Limb (tissue), 2 donors: ENCODE results near the gene STK32C.
"Not testable (repeated sequence)": the region's sequence is repeated elsewhere in the genome, so short reads cannot be mapped to it uniquely, and the experiment has no call there.

Experiments used
- DNase-seq, 2 donors: peaks; one replicate each; pipeline ENCODE4 v3.0.0-alpha.2; 2016; ENCODE audit errors: extremely low spot score in 2 of 2

STK32C gene

GRCh38 chr10:132302421-132303310, 5.1 kb downstream of the STK32C start:
- DNase-seq: peak in 1 of 2 donors; percentile 26

GRCh38 chr10:132301371-132302330, 6.1 kb downstream of the STK32C start:
- DNase-seq: peak in 1 of 2 donors; percentile 10

DNA sequence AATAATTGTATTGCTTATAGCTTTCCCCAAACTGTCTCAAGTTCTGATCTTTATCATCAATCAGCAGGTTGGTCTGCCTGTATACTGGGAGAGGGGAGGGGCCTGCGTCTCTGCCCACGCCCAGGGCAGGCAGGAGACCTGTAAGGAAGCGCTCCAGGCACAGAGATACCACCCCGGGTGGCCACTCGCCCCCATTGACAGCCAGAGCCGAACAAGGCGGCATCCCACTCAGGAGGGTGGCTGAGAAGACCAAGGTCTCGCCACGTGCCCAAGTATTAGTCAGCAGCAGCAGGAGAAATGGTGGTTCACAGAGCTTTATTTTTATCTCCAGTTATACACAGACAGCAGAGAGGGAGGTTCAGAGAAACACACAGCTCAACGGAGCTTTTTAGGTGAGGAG, 7.2 kb downstream of the STK32C start:
- no peak for DNase-seq

DNA sequence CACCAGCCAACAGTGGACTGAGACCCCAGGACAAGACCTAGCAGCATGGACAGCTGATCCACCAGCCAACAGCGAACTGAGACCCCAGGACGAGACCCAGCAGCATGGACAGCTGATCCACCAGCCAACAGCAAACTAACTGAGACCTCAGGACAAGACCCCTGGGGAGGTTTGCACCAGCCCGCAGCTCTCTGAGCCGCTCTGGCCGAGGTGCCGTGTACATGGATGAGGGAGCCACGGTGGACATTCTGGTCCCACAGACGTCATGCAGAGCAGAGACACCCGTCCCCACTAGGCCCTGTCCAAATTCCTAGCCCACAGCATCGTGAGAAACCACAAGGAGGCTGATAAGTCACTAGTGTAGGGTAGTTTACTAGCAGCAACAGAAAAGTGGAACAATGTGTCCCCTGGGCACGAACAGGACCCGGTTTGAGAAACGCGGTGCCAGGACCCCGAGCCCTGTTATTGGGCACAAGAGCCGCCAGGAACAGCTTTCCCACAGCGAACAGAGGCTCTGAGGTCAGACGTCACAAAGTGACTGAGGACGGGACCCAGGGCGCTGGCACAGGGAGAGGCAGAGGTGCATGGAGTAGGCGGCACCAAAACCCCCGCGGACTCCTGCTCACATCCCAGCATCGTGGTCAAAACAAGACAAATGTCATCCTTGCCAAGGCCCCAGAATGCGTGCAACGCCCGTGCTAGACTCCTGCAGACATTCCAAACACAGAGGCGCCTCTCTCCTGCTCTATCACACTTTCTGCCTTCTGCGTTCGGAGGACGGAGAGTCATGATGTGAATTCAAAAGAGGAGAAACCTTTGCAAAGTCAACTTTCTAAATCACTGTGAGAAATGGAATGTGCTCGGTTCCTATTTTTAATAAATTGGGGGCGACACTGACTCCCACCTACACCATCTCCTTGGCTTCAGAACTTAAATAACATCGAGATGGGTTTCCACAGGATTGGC, 8.1 kb downstream of the STK32C start:
- peak in 1 of 2 donors; percentile 19 for DNase-seq

- peak in 1 of 2 donors; percentile 34 for DNase-seq
Measured at GRCh38 chr10:132298038-132298881, 9.5 kb downstream of the STK32C start.

DNA sequence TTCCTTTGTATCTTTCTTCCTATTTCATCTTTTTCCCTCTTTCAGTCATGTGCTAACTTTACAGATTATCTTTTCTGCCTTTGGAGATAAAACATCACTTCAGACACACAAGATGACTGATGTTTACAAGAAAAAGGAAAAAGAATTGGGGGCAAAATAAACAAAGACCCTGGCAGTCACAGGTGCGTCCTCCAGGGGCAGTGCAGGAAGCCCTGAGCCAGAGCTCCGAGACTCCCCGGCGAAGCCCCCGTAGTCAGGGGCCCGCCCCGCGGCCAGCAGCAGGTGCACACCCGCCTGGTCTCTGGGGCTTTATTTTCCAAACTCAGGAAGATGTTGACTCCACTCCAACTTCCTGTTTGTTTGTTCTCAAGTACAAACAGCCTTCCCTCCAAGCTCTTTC, 10.2 kb downstream of the STK32C start:
- peak in 1 of 2 donors; percentile 43 for DNase-seq

DNA sequence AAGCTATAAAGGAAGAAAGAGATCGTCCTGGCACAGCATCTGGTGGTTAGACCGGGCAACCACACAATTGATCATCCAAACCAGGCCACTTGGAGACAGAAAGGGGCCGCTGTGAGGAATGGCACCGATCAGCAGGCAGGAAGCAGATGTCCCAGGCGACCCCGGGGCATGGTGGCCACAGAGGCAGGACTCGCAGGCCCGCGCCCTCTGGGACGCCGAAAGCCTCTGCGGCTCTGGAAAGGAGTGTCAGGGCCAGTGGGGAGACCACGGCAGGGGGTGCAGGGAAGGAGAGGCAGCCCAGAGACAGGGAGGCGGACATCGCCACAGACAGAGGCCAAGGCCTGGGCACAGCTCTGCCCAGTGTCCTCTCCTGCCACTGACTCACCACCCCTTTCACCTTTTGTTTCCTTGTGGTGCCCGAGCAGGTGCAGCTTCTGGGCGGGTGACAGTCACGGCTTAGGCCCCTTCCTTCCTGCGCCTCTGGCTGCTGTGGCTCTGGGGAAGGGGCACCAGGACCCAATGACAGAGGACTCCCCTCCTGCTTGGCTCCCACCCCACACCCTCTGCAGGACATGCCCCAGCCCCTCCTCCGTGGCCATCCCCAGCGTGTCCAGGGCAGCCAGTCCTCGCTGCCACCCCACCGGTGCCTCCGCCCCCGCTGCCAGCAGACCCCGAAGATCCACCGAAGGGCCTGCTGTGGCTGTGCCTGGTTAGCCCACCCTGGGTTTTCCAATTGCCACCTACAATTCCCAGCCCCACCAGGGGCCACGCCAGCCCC, 10.9 kb downstream of the STK32C start:
- DNase-seq: peak in 1 of 2 donors; percentile 25

DNA sequence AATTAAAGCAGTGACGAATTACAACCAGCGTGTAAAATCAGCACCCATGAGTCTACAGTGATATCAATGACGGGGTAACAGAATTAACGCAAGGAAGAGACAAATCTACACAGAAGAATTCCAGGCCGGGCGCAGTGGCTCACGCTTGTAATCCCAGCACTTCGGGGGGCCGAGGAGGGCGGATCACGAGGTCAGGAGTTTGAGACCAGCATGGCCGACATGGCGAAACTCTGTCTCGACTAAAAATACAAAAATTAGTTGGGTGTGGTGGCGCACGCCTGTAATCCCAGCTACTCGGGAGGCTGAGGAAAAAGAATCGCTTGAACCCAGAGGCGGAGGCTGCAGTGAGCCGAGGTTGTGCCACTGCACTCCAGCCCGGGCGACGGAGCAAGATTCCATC, 12.3 kb downstream of the STK32C start:
- not testable (repeated sequence) for DNase-seq

- DNase-seq: peak in 1 of 2 donors; percentile 48
Measured at GRCh38 chr10:132294561-132295318, 13.0 kb downstream of the STK32C start.

DNA sequence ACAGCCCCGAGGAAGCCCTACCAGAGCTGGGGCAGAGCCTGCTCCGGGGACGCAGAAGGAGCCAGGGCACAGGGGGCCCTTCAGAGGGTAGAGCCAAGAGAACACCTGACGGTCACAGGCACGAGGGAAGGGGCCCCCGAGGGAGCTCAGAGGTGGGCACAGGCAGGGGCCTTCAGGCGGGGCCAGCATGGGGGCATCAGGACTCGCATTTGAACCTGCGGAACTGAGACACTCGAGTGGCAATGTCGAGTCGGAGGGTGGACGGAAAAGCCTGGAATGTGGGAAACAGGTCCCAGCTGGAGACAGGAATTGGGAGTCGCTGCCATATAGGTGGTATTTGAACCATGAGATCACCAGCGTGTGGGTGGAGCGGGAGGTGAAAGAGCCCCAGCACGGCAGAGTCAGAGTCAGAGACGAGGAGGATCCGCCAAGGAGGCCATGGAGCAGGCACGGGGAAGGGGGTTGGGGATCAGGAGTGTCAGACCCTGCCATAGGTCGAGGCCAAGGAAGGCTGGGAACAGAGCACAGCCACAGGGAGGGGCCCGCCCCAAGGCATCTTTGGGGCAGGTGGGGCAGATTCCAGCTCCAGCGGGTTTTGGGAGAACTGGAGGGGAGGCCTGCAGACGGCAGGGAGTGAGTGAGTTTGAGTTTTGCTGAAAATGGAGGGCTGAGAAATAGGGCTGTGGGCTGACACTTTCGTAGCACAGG, 13.8 kb downstream of the STK32C start:
- DNase-seq: peak in 1 of 2 donors; percentile 21

DNA sequence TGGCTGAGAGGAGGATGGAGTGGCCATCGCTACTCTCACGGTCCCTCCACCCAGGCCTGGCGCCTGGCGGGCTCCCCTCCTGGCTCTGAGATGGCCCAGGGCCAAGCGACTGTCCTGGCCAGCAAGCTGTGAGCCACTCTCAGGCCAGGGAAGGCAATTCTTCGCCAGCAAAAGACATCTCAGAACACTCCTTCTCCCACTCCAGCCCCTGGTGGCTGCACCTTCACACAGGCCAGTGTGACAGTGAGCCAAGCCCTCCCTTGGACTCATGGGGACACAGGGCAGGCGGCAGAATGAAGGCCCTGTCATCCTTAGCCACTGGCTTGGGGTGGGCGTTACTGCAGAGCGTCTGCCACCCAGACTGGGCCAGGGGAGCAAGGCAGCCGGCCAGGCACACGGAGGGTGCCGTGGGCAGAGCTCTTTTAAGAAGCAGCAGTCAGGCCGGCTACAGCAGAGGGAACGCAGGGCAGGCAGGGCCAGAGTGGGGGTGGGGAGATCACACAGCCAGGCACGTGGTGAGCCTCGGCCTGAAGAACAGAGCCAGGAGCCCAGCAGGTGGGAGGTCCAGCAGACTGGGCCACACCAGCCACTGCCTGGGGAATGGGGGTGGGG, 14.4 kb downstream of the STK32C start:
- no peak for DNase-seq

- DNase-seq: no peak
Measured at GRCh38 chr10:132292287-132293200, 15.2 kb downstream of the STK32C start.

DNA sequence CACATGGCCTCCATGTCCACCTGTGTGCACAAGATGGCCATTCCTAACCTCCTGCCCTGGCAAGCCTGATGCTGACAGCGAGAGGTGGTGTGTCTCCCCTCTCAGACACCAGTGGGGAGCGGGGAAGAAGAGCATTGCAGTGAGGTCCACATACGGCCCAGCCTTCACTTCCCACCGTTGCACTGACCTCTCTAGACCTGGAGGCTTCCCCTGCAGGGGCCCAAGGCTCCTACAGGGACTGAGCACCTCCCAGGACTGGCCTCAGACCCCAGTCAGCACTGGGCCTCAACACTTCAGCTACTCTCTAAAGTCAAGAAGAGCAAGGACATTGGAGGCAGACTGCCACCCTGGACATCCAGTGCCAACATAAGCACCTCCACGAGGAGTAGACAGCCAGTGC, 15.9 kb downstream of the STK32C start:
- DNase-seq: no peak

DNA sequence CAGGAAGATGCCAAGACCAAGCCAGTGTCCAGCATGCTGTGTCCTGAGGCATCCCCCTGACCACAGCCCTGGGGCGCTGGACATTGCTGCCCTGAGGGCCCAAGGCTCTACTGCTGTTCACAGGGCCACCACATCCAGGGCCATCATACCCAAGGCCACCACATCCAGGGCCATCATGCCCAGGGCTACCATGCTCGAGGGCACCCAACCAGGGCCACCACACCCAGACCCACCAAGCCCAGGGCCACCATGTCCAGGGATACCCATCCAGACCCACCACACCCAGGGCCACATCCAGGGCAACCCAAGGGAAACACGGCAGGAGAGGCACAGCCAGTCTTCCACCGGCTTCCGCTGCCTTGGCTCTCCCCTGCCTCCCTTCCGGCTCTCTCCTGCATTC, 17.1 kb downstream of the STK32C start:
- DNase-seq: no peak

DNA sequence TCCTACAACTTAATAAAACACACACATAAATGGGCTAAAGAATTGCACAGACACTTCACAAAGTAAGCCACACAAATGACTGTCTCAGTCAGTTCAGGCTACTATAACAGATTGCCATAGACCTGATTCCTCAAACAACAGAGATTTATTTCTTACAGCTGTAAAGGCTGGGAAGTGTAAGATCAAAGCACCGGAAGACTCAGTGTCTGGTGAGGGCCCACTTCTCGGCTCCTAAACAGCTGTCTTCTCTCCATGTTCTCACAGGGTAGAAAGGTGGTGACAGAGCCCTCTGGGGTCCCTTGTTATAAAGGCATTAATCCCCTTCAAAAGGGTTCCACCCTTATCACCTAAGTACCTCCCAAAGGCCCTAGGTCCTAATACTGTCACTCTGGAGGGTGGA, 18.3 kb downstream of the STK32C start:
- DNase-seq: no peak
